ENCODE results near the gene RABL6. TPM values are rescaled to one million over a fixed set of nuclear protein-coding genes. Genes with fewer than 3 reads are reported as not detected.

Gene RABL6
- total RNA-seq, 6 experiments from 2014 or later = 77.8 to 87.7 (median 84.0) TPM

DNA sequence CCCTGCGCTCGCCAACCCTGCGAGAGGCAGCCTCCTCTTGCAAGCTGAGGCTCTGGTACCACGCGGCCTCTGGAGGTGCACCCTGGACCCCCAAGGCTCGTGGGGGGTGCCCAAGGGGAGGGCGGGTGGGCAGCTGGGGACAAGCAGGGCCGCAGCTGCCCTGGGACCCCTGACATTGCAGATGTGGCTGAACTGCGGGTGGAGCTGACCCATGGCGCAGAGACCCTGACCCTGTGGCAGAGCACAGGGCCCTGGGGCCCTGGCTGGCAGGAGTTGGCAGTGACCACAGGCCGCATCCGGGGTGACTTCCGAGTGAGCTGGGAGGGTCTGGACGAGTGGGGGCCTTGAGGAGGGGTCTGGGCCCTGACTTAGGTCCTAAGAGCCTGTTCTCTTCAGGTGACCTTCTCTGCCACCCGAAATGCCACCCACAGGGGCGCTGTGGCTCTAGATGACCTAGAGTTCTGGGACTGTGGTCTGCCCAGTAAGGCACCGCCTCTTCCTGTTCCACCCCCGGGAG lies 45.9 kb downstream of the RABL6 start:
- H3K27me3 Mint-ChIP-seq (ENCODE audit: insufficient read depth) = peaks cover 18% of the 10 kb centered on the region; the same call in 1 of the 2 replicates
- no peak overlapping the region for H3K27ac Mint-ChIP-seq
- DNase-seq = no peak
- TF ChIP-seq, protein P1, sequence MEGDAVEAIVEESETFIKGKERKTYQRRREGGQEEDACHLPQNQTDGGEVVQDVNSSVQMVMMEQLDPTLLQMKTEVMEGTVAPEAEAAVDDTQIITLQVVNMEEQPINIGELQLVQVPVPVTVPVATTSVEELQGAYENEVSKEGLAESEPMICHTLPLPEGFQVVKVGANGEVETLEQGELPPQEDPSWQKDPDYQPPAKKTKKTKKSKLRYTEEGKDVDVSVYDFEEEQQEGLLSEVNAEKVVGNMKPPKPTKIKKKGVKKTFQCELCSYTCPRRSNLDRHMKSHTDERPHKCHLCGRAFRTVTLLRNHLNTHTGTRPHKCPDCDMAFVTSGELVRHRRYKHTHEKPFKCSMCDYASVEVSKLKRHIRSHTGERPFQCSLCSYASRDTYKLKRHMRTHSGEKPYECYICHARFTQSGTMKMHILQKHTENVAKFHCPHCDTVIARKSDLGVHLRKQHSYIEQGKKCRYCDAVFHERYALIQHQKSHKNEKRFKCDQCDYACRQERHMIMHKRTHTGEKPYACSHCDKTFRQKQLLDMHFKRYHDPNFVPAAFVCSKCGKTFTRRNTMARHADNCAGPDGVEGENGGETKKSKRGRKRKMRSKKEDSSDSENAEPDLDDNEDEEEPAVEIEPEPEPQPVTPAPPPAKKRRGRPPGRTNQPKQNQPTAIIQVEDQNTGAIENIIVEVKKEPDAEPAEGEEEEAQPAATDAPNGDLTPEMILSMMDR (IDR thresholded peaks at IDR 0.05) = no peak
- H3K4me3 Mint-ChIP-seq = no peak overlapping the region
- no peaks in the 10 kb centered on the region for H3K36me3 Mint-ChIP-seq (ENCODE audit: low read depth)
- H3K4me1 Mint-ChIP-seq (ENCODE audit: low read depth) = peaks cover 9% of the 10 kb centered on the region; the same call in 1 of the 2 replicates
- no peaks in the 10 kb centered on the region for H3K9me3 Mint-ChIP-seq

- no peaks in the 10 kb centered on the region for H3K36me3 Mint-ChIP-seq (ENCODE audit: low read depth)
- DNase-seq = no peak
- H3K27ac Mint-ChIP-seq = no peak overlapping the region
- no peak overlapping the region for H3K4me3 Mint-ChIP-seq
- H3K27me3 Mint-ChIP-seq (ENCODE audit: insufficient read depth) = peaks cover 14% of the 10 kb centered on the region; the same call in 1 of the 2 replicates
- peaks cover 9% of the 10 kb centered on the region; the same call in 1 of the 2 replicates for H3K4me1 Mint-ChIP-seq (ENCODE audit: low read depth)
- H3K9me3 Mint-ChIP-seq = no peaks in the 10 kb centered on the region
- TF ChIP-seq, protein P1 (IDR thresholded peaks at IDR 0.05) = no peak
Observed at GRCh38 chr9:136854113-136854841, 46.5 kb downstream of the RABL6 start.

- H3K4me1 Mint-ChIP-seq (ENCODE audit: low read depth) = peaks cover 6% of the 10 kb centered on the region; the same call in 1 of the 2 replicates
- H3K27me3 Mint-ChIP-seq (ENCODE audit: insufficient read depth) = peaks cover 9% of the 10 kb centered on the region; the same call in 1 of the 2 replicates
- DNase-seq = no peak
- no peaks in the 10 kb centered on the region for H3K9me3 Mint-ChIP-seq
- no peak overlapping the region for H3K27ac Mint-ChIP-seq
- TF ChIP-seq, protein P1 (IDR thresholded peaks at IDR 0.05) = no peak
- H3K4me3 Mint-ChIP-seq = no peak overlapping the region
- H3K36me3 Mint-ChIP-seq (ENCODE audit: low read depth) = no peaks in the 10 kb centered on the region
Observed at GRCh38 chr9:136854842-136855460, 47.2 kb downstream of the RABL6 start.

GRCh38 chr9:136855461-136856078 lies 47.8 kb downstream of the RABL6 start:
- Mint-ChIP-seq H3K27me3 (ENCODE audit: insufficient read depth) (peaks cover 7% of the 10 kb centered on the region; the same call in 1 of the 2 replicates), H3K36me3 (ENCODE audit: low read depth) (no peaks in the 10 kb centered on the region), H3K4me3 (no peak overlapping the region), H3K27ac (no peak overlapping the region), H3K9me3 (no peaks in the 10 kb centered on the region), H3K4me1 (ENCODE audit: low read depth) (no peaks in the 10 kb centered on the region)
- no peak for DNase-seq
- TF ChIP-seq, protein P1 (IDR thresholded peaks at IDR 0.05) = no peak

DNA sequence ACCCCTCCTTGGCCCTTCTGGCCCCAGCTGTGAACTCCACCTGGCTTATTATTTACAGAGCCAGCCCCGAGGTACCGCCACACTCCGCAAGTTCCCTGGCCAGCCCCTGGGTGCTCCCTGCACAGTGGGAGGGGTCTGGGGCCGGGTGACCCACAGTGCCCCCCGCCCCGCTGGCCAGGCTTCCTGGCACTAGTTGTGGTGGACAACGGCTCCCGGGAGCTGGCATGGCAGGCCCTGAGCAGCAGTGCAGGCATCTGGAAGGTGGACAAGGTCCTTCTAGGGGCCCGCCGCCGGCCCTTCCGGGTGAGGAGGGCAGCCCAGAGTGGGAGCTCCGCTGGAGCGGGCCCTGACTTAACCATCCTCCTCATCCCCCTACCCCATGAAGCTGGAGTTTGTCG lies 48.3 kb downstream of the RABL6 start:
- Mint-ChIP-seq H3K36me3 (ENCODE audit: low read depth) (no peaks in the 10 kb centered on the region), H3K27me3 (ENCODE audit: insufficient read depth) (peaks cover 7% of the 10 kb centered on the region; the same call in 1 of the 2 replicates), H3K9me3 (no peaks in the 10 kb centered on the region), H3K4me1 (ENCODE audit: low read depth) (no peaks in the 10 kb centered on the region), H3K27ac (no peak overlapping the region), H3K4me3 (no peak overlapping the region)
- TF ChIP-seq, protein P1 (IDR thresholded peaks at IDR 0.05) = no peak
- no peak for DNase-seq
